Activated CD4-positive, alpha-beta T cell treated with anti-CD3 and anti-CD28 coated beads, Interleukin-2, Interleukin-6, amounts not matched to agents 100 ng/mL and 50 ng/mL, durations not matched to agents 16 hours and 8 hours (primary cell): ENCODE measurements around the gene EBLN1.
A peak's percentile ranks its signal among the peaks of the same experiment; 100 is the strongest.

ENCODE experiments used
- DNase-seq: peaks from one replicate; pipeline ENCODE4 v3.0.0-alpha.2; 2020

EBLN1 gene

GRCh38 chr10:22217842-22218241, at the start of gene EBLN1:
TSS of gene EBLN1 (minus strand) at chr10:22218015. CDS start at chr10:22209983, 8,032 bp downstream.
- no peak for DNase-seq

GRCh38 chr10:22265839-22266537, 48.2 kb upstream of the EBLN1 start:
- DNase-seq: no peak

GRCh38 chr10:22263106-22263505, 45.3 kb upstream of the EBLN1 start:
- DNase-seq: no peak

GRCh38 chr10:22259280-22259679, 41.5 kb upstream of the EBLN1 start:
- peak; percentile 19 for DNase-seq

GRCh38 chr10:22258471-22258870, 40.7 kb upstream of the EBLN1 start:
- no peak for DNase-seq

GRCh38 chr10:22253580-22253882, 35.7 kb upstream of the EBLN1 start:
- DNase-seq: peak; percentile 27

- peak; percentile 44 for DNase-seq
These were observed 35.2 kb upstream of the EBLN1 start for GRCh38 chr10:22252801-22253579.

GRCh38 chr10:22252224-22252800, 34.5 kb upstream of the EBLN1 start:
- DNase-seq: peak; percentile 63

GRCh38 chr10:22251751-22252223, 34.0 kb upstream of the EBLN1 start:
- DNase-seq: peak; percentile 75

- no peak for DNase-seq
These were observed 33.3 kb upstream of the EBLN1 start for GRCh38 chr10:22250897-22251660.

- DNase-seq: no peak
These were observed 29.8 kb upstream of the EBLN1 start for GRCh38 chr10:22247636-22248035.

GRCh38 chr10:22246680-22247391, 29.0 kb upstream of the EBLN1 start:
- DNase-seq: peak; percentile 77

- no peak for DNase-seq
These were observed 27.8 kb upstream of the EBLN1 start for GRCh38 chr10:22245567-22245966.

- no peak for DNase-seq
These were observed 27.0 kb upstream of the EBLN1 start for GRCh38 chr10:22244855-22245254.

GRCh38 chr10:22244001-22244400, 26.2 kb upstream of the EBLN1 start:
- no peak for DNase-seq

GRCh38 chr10:22243321-22243720, 25.5 kb upstream of the EBLN1 start:
- DNase-seq: no peak

GRCh38 chr10:22231260-22231659, 13.4 kb upstream of the EBLN1 start:
- no peak for DNase-seq

- peak; percentile 68 for DNase-seq
These were observed 12.5 kb upstream of the EBLN1 start for GRCh38 chr10:22230158-22230833.

GRCh38 chr10:22229802-22230157, 12.0 kb upstream of the EBLN1 start:
- no peak for DNase-seq

GRCh38 chr10:22228943-22229801, 11.4 kb upstream of the EBLN1 start:
- DNase-seq: peak; percentile 93
